HL-60 (cell line): ENCODE data around the gene SPIB.

Experiments used
- POLR2AphosphoS5 ChIP-seq: IDR thresholded peaks from 2 replicates; pipeline ENCODE4 v1.6.1; 2012; ENCODE audit warnings: low read depth
- SPI1 ChIP-seq: IDR thresholded peaks from 2 replicates; pipeline ENCODE4 v1.6.1; 2012; ENCODE audit warnings: low read depth, mild to moderate bottlenecking, borderline replicate concordance
- TF ChIP-seq, protein P1 (sequence below): IDR thresholded peaks from one replicate; pipeline ENCODE4 v1.5.1; 2011; ENCODE audit warnings: low read length, control low read depth, inconsistent platforms; ENCODE audit not compliant: insufficient read depth
- TF ChIP-seq, protein P2 (sequence below): IDR thresholded peaks from 2 replicates; pipeline ENCODE4 v1.6.1; 2012; ENCODE audit warnings: low read depth; ENCODE audit not compliant: insufficient replicate concordance

DNA sequence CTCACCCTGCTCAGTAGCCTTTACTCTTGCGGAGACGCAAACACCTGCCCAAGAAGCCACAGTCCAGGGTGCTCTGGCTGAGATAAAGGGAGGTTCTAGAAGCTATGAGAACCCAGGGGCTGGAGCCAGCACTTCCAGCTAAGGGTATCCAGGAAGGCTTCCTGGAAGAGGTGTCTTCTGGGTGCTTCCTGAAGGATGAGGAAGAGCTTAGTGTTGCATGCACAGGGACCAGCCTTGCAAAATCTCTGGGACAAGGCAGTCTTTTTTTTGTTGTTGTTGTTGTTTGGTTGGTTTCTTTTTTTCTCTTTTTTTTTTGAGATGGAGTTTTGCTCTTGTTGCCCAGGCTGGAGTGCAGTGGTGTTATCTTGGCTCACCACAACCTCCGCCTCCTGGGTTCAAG lies 34.5 kb downstream of the SPIB start:
- TF ChIP-seq, protein P1, sequence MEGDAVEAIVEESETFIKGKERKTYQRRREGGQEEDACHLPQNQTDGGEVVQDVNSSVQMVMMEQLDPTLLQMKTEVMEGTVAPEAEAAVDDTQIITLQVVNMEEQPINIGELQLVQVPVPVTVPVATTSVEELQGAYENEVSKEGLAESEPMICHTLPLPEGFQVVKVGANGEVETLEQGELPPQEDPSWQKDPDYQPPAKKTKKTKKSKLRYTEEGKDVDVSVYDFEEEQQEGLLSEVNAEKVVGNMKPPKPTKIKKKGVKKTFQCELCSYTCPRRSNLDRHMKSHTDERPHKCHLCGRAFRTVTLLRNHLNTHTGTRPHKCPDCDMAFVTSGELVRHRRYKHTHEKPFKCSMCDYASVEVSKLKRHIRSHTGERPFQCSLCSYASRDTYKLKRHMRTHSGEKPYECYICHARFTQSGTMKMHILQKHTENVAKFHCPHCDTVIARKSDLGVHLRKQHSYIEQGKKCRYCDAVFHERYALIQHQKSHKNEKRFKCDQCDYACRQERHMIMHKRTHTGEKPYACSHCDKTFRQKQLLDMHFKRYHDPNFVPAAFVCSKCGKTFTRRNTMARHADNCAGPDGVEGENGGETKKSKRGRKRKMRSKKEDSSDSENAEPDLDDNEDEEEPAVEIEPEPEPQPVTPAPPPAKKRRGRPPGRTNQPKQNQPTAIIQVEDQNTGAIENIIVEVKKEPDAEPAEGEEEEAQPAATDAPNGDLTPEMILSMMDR: no peak
- TF ChIP-seq SPI1: no peak
- no peak for TF ChIP-seq POLR2AphosphoS5
- TF ChIP-seq, protein P2, sequence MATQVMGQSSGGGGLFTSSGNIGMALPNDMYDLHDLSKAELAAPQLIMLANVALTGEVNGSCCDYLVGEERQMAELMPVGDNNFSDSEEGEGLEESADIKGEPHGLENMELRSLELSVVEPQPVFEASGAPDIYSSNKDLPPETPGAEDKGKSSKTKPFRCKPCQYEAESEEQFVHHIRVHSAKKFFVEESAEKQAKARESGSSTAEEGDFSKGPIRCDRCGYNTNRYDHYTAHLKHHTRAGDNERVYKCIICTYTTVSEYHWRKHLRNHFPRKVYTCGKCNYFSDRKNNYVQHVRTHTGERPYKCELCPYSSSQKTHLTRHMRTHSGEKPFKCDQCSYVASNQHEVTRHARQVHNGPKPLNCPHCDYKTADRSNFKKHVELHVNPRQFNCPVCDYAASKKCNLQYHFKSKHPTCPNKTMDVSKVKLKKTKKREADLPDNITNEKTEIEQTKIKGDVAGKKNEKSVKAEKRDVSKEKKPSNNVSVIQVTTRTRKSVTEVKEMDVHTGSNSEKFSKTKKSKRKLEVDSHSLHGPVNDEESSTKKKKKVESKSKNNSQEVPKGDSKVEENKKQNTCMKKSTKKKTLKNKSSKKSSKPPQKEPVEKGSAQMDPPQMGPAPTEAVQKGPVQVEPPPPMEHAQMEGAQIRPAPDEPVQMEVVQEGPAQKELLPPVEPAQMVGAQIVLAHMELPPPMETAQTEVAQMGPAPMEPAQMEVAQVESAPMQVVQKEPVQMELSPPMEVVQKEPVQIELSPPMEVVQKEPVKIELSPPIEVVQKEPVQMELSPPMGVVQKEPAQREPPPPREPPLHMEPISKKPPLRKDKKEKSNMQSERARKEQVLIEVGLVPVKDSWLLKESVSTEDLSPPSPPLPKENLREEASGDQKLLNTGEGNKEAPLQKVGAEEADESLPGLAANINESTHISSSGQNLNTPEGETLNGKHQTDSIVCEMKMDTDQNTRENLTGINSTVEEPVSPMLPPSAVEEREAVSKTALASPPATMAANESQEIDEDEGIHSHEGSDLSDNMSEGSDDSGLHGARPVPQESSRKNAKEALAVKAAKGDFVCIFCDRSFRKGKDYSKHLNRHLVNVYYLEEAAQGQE: no peak
